HG02852 (cell line): Measurements from ENCODE around the gene PCDHGA9.
"Not testable (repeated sequence)": the region's sequence is repeated elsewhere in the genome, so short reads cannot be mapped to it uniquely, and the experiment has no call there.

Experiments
- ATAC-seq: cut with Tn5 transposase; IDR thresholded peaks from one replicate; pipeline ENCODE4 v1.9.1; 2021; ENCODE audit warnings: mild to moderate bottlenecking, moderate library complexity; ENCODE audit not compliant: unreplicated experiment

The PCDHGA9 gene

DNA sequence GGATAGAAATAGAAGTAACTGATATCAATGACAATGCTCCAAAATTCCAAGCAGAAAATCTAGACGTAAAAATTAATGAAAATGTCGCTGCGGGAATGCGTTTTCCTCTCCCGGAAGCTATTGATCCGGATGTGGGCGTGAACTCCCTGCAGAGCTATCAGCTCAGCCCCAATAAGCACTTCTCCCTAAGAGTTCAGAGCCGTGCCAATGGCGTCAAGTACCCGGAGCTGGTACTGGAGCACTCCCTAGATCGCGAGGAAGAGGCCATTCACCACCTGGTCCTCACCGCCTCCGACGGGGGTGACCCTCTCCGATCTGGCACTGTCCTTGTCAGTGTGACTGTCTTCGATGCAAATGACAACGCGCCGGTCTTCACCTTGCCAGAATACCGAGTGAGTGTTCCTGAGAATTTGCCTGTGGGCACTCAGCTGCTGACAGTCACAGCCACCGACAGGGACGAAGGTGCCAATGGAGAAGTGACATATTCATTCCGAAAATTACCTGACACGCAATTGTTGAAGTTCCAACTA is 11.0 kb downstream of the PCDHGA9 start:
- no peak for ATAC-seq

DNA sequence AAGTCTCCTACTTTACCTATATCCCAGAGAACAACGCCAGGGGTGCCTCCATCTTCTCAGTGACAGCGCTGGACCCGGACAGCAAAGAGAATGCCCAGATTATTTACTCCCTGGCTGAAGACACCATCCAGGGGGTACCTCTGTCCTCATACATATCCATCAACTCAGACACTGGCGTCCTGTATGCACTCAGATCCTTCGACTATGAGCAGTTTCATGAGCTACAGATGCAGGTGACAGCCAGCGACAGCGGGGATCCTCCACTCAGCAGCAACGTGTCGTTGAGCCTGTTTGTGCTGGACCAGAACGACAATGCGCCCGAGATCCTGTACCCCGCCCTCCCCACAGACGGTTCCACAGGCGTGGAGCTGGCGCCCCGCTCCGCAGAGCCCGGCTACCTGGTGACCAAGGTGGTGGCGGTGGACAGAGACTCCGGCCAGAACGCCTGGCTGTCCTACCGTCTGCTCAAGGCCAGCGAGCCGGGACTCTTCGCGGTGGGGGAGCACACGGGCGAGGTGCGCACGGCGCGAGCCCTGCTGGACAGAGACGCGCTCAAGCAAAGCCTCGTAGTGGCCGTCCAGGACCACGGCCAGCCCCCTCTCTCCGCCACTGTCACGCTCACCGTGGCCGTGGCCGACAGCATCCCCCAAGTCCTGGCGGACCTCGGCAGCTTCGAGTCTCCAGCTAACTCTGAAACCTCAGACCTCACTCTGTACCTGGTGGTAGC is 12.1 kb downstream of the PCDHGA9 start:
- ATAC-seq, result not testable (repeated sequence)

DNA sequence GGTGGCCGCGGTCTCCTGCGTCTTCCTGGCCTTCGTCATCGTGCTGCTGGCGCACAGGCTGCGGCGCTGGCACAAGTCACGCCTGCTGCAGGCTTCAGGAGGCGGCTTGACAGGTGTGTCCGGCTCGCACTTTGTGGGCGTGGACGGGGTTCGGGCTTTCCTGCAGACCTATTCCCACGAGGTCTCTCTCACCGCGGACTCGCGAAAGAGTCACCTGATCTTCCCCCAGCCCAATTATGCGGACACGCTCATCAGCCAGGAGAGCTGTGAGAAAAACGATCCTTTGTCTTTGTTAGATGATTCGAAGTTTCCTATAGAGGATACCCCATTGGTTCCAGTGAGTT is 12.7 kb downstream of the PCDHGA9 start:
- ATAC-seq, result not testable (repeated sequence)

DNA sequence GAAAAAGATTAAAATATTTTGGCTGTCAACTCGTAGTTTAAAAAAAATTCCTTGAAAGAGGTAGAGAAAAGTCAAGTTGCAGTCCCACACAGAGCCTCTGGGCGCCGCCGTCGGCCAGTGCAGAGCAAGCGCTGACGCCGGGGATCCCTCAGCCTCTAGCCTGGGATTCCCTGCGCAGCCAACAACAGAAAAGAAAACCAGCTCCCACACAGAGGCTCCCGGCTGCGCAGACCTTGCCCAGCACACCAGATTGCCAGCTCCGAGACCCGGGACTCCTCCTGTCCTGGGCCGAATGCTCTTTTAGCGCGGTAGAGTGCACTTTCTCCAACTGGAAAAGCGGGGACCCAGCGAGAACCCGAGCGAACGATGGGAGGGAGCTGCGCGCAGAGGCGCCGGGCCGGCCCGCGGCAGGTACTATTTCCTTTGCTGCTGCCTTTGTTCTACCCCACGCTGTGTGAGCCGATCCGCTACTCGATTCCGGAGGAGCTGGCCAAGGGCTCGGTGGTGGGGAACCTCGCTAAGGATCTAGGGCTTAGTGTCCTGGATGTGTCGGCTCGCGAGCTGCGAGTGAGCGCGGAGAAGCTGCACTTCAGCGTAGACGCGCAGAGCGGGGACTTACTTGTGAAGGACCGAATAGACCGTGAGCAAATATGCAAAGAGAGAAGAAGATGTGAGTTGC is 15.1 kb downstream of the PCDHGA9 start, which contains the start of gene PCDHGB7:
TSS of gene PCDHGB7 (plus strand) at position 184 of the 679 bp plus-strand sequence. CDS start at position 367, 183 bp downstream.
- peak; percentile 75 for ATAC-seq

DNA sequence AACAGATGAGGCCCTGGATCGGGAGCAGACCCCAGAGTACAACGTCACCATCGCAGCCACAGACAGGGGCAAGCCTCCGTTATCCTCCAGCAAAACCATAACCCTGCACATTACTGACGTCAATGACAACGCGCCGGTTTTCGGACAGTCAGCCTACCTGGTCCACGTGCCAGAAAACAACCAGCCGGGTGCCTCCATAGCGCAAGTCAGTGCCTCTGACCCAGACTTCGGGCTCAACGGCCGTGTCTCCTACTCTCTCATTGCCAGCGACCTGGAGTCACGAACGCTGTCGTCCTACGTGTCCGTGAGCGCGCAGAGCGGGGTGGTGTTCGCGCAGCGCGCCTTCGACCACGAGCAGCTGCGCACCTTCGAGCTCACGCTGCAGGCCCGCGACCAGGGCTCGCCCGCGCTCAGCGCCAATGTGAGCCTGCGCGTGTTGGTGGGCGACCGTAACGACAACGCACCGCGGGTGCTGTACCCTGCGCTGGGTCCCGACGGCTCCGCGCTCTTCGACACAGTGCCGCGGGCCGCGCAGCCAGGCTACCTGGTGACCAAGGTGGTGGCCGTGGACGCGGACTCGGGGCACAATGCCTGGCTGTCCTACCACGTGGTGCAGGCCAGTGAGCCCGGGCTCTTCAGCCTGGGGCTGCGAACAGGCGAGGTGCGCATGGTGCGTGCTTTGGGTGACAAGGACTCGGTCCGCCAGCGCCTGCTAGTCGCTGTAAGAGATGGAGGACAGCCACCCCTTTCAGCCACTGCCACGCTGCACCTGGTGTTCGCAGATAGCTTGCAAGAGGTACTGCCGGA is 16.7 kb downstream of the PCDHGA9 start:
- ATAC-seq, result no peak

DNA sequence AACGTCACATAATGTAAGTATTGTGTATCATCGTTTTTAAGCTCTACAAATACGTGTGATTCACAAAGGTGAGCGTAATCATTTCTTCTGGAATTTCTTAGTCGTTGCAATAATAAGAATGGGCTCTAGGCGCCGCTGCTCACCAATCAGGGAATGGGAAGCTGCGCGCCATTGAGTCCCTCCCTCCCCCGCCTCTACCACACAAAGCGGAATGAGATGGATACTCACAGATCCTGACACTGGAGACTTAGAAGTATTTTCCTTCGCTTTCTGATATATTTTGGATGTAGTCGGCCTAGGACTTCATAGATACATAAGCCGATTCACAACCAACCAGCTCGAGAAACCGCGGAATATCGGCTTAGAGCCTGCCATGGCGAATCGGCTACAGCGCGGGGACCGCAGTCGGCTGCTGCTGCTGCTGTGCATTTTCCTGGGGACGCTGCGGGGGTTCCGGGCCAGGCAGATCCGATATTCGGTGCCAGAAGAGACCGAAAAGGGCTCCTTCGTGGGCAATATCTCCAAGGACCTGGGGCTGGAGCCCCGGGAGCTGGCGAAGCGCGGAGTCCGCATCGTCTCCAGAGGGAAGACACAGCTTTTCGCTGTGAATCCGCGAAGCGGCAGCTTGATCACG is 18.4 kb downstream of the PCDHGA9 start, which contains the start of gene PCDHGA11:
TSS of gene PCDHGA11 (plus strand) at position 197 of the 634 bp plus-strand sequence. CDS start at position 374, 177 bp downstream.
- ATAC-seq, result peak; percentile 43

DNA sequence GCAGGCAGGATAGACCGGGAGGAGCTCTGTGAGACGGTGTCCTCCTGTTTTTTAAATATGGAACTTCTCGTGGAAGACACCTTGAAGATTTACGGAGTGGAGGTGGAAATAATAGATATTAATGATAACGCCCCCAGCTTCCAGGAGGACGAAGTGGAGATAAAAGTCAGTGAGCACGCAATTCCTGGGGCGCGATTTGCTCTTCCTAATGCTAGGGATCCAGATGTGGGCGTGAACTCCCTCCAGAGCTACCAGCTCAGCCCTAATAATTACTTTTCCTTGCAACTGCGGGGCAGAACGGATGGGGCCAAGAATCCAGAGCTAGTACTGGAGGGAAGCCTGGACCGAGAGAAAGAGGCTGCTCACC is 18.9 kb downstream of the PCDHGA9 start:
- ATAC-seq, result no peak

DNA sequence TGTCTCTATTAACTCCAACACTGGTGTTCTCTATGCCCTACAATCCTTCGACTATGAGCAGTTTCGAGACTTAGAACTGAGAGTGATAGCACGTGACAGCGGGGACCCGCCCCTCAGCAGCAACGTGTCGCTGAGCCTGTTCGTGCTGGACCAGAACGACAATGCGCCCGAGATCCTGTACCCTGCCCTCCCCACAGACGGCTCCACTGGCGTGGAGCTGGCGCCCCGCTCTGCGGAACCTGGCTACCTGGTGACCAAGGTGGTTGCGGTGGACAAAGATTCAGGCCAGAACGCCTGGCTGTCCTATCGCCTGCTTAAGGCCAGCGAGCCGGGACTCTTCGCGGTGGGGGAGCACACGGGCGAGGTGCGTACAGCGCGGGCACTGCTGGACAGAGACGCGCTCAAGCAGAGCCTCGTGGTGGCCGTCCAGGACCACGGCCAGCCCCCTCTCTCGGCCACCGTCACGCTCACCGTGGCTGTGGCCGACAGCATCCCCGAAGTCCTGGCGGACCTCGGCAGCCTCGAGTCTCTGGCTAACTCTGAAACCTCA is 20.2 kb downstream of the PCDHGA9 start:
- no peak for ATAC-seq

DNA sequence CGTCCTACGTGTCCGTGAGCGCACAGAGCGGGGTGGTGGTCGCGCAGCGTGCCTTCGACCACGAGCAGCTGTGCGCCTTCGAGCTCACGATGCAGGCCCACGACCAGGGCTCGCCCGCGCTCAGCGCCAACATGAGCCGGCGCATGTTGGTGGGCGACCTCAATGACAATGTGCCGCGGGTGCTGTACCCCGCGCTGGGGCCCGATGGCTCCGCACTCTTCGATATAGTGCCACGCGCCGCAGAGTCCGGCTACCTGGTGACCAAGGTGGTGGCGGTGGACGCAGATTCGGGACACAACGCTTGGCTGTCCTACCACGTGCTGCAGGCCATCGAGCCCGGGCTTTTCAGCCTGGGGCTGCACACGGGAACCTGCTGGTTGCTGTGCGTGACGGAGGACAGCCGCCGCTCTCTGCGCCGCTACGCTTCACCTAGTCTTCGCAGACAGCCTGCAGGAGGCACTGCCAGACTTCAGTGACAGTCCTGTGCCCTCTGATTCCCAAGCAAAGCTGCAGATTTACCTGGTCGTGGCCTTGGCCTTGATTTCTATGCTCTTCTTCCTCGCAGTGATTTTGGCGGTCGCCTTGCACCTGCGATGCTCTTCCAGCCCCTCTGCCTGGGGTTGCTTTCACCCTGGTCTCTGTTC is 25.3 kb downstream of the PCDHGA9 start:
- no peak for ATAC-seq

DNA sequence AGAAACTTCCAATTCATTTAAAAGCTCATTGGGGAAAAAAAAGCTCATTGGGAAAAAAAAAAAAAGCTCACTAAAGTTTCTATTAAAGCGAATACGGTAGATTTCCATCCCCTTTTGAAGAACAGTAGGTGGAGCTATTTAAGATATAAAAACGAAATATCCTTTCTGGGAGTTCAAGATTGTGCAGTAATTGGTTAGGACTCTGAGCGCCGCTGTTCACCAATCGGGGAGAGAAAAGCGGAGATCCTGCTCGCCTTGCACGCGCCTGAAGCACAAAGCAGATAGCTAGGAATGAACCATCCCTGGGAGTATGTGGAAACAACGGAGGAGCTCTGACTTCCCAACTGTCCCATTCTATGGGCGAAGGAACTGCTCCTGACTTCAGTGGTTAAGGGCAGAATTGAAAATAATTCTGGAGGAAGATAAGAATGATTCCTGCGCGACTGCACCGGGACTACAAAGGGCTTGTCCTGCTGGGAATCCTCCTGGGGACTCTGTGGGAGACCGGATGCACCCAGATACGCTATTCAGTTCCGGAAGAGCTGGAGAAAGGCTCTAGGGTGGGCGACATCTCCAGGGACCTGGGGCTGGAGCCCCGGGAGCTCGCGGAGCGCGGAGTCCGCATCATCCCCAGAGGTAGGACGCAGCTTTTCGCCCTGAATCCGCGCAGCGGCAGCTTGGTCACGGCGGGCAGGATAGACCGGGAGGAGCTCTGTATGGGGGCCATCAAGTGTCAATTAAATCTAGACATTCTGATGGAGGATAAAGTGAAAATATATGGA is 27.9 kb downstream of the PCDHGA9 start, which contains the start of gene PCDHGA12:
TSS of gene PCDHGA12 (plus strand) at position 176 of the 782 bp plus-strand sequence. CDS start at position 429, 253 bp downstream.
- ATAC-seq, result peak; percentile 79

DNA sequence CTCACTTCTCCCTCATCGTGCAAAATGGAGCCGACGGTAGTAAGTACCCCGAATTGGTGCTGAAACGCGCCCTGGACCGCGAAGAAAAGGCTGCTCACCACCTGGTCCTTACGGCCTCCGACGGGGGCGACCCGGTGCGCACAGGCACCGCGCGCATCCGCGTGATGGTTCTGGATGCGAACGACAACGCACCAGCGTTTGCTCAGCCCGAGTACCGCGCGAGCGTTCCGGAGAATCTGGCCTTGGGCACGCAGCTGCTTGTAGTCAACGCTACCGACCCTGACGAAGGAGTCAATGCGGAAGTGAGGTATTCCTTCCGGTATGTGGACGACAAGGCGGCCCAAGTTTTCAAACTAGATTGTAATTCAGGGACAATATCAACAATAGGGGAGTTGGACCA is 28.7 kb downstream of the PCDHGA9 start:
- peak; percentile 54 for ATAC-seq

DNA sequence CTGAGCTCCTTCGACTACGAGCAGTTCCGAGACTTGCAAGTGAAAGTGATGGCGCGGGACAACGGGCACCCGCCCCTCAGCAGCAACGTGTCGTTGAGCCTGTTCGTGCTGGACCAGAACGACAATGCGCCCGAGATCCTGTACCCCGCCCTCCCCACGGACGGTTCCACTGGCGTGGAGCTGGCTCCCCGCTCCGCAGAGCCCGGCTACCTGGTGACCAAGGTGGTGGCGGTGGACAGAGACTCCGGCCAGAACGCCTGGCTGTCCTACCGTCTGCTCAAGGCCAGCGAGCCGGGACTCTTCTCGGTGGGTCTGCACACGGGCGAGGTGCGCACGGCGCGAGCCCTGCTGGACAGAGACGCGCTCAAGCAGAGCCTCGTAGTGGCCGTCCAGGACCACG is 29.7 kb downstream of the PCDHGA9 start:
- not testable (repeated sequence) for ATAC-seq

DNA sequence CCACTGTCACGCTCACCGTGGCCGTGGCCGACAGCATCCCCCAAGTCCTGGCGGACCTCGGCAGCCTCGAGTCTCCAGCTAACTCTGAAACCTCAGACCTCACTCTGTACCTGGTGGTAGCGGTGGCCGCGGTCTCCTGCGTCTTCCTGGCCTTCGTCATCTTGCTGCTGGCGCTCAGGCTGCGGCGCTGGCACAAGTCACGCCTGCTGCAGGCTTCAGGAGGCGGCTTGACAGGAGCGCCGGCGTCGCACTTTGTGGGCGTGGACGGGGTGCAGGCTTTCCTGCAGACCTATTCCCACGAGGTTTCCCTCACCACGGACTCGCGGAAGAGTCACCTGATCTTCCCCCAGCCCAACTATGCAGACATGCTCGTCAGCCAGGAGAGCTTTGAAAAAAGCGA is 30.1 kb downstream of the PCDHGA9 start:
- ATAC-seq, result not testable (repeated sequence)

DNA sequence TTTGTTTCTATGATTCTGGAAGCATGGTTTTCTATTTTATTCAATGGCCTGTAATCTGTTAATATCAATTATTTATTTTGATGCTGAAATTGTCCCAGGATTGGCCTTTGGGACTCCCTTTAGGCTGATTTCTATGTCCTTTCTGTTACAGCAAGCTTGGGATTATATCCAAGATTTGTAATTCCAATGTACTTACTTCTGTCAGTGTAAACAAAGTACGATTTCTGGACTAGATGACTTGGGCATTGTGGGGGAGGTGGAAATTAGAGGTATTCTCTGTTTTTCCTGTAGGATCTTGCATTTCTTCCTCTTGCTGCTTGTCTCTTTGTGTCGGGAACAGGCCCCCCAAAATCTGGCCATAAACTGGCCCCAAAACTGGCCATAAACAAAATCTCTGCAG is 31.4 kb downstream of the PCDHGA9 start:
- no peak for ATAC-seq

DNA sequence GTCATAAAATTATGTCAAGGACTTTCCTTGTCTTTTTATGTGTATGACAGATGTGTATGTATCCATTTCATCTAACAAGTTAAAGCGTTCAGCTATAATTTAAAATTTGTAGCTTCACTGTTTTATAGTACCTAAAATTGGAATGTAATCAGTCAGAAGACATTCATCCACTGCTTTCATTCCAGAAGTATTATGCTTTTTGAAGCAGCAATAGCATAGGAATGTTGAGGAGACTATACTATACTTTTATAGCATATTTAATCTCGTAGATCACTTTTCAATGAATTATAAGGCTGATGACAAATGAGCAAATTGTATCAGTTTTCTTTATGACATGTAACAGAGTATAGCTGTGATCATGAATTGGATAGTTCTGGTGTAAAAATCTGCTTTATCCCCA is 34.6 kb downstream of the PCDHGA9 start:
- ATAC-seq, result no peak

DNA sequence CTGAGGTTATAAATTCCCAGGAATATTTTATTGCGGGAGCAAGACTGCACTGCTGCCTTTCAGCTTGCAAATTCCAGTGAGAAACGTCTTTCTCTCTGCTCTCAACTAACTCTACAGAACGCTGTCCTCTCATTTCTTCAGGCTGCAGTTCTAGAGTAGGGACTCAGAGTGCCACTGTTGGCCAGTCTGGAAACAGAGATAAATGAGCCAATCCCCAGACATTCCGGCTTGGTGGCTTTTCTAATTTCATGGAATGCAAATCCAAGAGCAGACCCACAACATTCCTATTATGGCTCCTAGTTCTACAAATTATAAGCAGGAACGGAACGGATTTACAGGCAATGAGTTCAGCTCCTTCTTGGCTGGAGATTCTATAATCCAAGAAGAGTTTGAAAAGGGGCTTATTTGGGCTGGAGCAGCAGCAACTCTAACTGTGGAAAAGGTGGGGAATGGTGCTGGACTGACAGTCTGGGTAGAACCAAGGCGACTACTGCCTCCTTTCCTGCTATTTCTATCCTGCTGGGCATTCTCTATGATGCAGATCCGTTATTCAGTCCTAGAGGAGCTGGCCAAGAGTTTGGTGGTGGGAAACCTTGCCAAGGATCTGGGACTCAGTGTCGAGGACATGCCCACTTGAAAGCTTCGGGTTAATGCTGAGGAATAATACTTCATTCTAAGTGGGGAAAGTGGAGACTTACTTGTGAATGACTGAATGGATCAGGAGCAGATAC is 37.0 kb downstream of the PCDHGA9 start:
- no peak for ATAC-seq

DNA sequence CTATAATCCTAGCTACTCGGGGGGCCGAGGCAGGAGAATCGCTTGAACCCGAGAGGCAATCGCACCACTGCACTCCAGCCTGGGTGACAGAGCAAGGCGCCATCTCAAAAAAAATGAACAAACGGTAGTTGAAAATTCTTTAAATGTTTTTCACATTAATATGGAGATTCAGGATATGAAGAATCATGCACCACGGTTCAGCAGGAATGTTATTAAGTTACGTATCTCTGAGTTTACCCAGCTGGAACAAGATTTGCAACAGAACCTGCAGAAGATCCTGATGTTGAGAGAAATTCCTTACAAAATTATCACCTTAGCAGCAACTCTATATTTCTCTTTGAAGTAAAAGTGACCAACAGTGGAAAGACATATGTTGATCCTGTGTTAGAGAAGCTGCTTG is 37.8 kb downstream of the PCDHGA9 start:
- ATAC-seq, result no peak

DNA sequence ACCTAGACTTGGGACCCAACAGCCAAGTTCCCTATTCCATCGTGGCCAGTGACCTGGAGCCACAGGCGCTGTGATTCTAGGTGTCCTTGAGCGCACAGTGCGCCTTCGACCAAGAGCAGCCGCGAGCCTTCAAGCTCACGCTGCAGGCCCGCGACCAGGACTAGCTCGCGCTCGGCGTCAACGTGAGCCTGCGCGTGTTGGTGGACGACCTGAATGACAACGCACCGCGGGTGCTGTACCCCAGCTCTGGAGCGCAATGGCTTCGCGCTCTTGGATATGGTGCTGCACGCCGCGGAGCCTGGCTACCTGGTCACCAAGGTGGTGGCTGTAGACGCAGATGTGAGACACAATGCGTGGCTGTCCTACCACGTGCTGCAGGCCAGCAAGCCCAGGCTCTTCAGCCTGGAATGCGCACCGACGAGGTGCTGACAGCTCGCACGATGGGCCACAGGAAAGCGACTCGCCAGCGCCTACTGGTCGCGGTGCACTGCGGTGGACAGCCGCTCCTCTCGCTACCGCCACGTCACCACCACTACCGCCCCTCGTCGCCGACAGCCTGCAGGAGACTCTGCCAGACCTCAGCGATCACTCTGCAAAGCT is 39.1 kb downstream of the PCDHGA9 start:
- ATAC-seq, result no peak
